ENCODE results near the gene CCDC170. TPM values are rescaled to one million over a fixed set of nuclear protein-coding genes. Genes with fewer than 3 reads are reported as not detected.

CCDC170 gene
- total and polyA plus RNA-seq, 4 donors, result 0.37 to 0.59 (median 0.45) TPM

DNA sequence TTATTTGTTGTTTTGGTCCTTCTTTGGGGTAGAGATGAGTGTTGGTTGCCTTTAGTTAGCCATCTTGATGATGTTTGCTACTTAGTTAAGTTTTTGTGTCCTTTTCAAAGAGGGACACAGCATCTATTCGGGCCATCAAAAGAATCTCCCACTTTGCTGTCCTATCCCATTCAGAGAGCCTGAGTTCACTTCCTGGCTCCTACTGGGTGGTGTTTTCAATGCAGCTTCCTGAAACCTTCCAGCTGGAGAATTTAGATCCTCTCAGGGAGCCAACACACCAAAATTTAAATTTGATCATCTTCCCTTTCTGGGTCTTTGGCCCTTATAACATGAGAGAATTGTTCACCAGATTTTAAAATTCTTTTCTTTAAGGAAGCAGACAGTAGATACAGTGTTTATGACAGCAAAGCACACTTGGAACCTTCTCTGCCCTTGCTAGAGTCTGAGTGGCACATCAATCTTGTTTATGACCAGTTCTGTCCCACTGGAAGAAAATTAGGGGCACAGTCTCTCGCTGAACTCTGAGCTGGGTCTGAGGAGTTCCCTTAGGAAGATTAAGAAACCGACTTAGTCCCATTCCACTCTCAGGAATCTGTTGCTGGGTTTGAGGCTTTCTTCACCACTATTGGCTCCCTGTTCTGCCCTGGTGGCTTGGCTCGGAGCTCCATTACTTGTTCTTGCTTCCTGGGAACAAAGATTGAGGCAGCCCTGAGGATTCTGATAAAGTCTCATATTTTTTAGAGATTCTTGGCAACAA lies 115.5 kb downstream of the CCDC170 start:
- Histone ChIP-seq H3K9ac (ENCODE audit: low read depth in 1 of 2, low read length in 2 of 2) (no peak overlapping the region), H3K4me1 (ENCODE audit: control insufficient read depth in 4 of 4, insufficient read depth in 4 of 4, low read length in 3 of 4) (no peaks in the 10 kb centered on the region), H3K4me3 (ENCODE audit: low read depth in 1 of 3, low read length in 3 of 3) (no peak overlapping the region), H3K36me3 (ENCODE audit: control insufficient read depth in 4 of 4, insufficient read depth in 3 of 4, low read depth in 1 of 4, low read length in 3 of 4) (peaks cover 0 to 3% (median 0%) of the 10 kb centered on the region in 4 donors), H3K27ac (ENCODE audit: low read depth in 1 of 2, low read length in 2 of 2) (no peak overlapping the region), H3K9me3 (ENCODE audit: control insufficient read depth in 4 of 4, low read length in 3 of 4) (peaks cover 0 to 2% (median under 1%) of the 10 kb centered on the region in 4 donors), H3K27me3 (ENCODE audit: control insufficient read depth in 4 of 4, insufficient read depth in 4 of 4, low read length in 3 of 4) (no peaks in the 10 kb centered on the region)
- 80% methylated on average over 4 of the region's 4 CpGs for WGBS
- TF ChIP-seq EGR1 (IDR thresholded peaks at IDR 0.05; ENCODE audit: low read depth in 2 of 2) (no peak), JUND (IDR thresholded peaks at IDR 0.05) (no peak), FOXA1 (IDR thresholded peaks at IDR 0.05) (no peak)
- DNase-seq (ENCODE audit: low spot score), result no peak

DNA sequence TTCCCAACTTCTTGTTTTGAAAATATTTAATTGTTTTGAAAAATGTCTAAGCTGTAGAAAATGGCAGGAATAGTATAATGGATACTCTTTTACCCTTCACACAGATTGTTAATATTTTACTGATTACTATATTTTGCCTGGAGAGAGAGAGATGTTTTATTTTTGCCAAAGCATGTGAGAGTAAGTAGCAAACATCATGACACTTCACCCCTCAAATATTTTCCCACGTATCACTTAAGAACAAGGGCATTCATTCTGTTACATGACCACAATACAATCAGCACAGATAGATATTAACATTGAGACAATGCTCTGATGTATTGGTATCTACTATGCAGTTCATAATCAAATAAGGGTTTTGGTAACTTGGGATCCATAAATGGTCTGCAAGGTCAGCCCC lies 116.5 kb downstream of the CCDC170 start:
- Histone ChIP-seq H3K4me1 (ENCODE audit: control insufficient read depth in 4 of 4, insufficient read depth in 4 of 4, low read length in 3 of 4) (peaks cover 0 to 5% (median 0%) of the 10 kb centered on the region in 4 donors), H3K4me3 (ENCODE audit: low read depth in 1 of 3, low read length in 3 of 3) (no peak overlapping the region), H3K27me3 (ENCODE audit: control insufficient read depth in 4 of 4, insufficient read depth in 4 of 4, low read length in 3 of 4) (no peaks in the 10 kb centered on the region), H3K9me3 (ENCODE audit: control insufficient read depth in 4 of 4, low read length in 3 of 4) (peaks cover 0 to 2% (median under 1%) of the 10 kb centered on the region in 4 donors), H3K27ac (ENCODE audit: low read depth in 1 of 2, low read length in 2 of 2) (no peak overlapping the region), H3K9ac (ENCODE audit: low read depth in 1 of 2, low read length in 2 of 2) (no peak overlapping the region), H3K36me3 (ENCODE audit: control insufficient read depth in 4 of 4, insufficient read depth in 3 of 4, low read depth in 1 of 4, low read length in 3 of 4) (peaks cover 0 to 3% (median 0%) of the 10 kb centered on the region in 4 donors)
- TF ChIP-seq YY1 (IDR thresholded peaks at IDR 0.05) (no peak), FOXA1 (IDR thresholded peaks at IDR 0.05) (no peak), SP1 (IDR thresholded peaks at IDR 0.05) (no peak), FOXA2 (IDR thresholded peaks at IDR 0.05) (no peak), RAD21 (IDR thresholded peaks at IDR 0.05) (no peak), JUND (IDR thresholded peaks at IDR 0.05) (no peak), EGR1 (IDR thresholded peaks at IDR 0.05; ENCODE audit: low read depth in 2 of 2) (no peak), GABPA (IDR thresholded peaks at IDR 0.05 in 1 of 2, conservative IDR thresholded peaks at IDR 0.05 in 1 of 2) (no peak), HNF4G (IDR thresholded peaks at IDR 0.05) (no peak), HNF4A (conservative IDR thresholded peaks at IDR 0.05) (no peak), TAF1 (conservative IDR thresholded peaks at IDR 0.05) (no peak), RXRA (IDR thresholded peaks at IDR 0.05) (no peak), NR2F2 (IDR thresholded peaks at IDR 0.05) (no peak)
- TF ChIP-seq, protein P1, sequence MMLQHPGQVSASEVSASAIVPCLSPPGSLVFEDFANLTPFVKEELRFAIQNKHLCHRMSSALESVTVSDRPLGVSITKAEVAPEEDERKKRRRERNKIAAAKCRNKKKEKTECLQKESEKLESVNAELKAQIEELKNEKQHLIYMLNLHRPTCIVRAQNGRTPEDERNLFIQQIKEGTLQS (IDR thresholded peaks at IDR 0.05), result no peak
- TF ChIP-seq, protein P2, sequence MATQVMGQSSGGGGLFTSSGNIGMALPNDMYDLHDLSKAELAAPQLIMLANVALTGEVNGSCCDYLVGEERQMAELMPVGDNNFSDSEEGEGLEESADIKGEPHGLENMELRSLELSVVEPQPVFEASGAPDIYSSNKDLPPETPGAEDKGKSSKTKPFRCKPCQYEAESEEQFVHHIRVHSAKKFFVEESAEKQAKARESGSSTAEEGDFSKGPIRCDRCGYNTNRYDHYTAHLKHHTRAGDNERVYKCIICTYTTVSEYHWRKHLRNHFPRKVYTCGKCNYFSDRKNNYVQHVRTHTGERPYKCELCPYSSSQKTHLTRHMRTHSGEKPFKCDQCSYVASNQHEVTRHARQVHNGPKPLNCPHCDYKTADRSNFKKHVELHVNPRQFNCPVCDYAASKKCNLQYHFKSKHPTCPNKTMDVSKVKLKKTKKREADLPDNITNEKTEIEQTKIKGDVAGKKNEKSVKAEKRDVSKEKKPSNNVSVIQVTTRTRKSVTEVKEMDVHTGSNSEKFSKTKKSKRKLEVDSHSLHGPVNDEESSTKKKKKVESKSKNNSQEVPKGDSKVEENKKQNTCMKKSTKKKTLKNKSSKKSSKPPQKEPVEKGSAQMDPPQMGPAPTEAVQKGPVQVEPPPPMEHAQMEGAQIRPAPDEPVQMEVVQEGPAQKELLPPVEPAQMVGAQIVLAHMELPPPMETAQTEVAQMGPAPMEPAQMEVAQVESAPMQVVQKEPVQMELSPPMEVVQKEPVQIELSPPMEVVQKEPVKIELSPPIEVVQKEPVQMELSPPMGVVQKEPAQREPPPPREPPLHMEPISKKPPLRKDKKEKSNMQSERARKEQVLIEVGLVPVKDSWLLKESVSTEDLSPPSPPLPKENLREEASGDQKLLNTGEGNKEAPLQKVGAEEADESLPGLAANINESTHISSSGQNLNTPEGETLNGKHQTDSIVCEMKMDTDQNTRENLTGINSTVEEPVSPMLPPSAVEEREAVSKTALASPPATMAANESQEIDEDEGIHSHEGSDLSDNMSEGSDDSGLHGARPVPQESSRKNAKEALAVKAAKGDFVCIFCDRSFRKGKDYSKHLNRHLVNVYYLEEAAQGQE (IDR thresholded peaks at IDR 0.05), result no peak
- TF ChIP-seq, protein P3, sequence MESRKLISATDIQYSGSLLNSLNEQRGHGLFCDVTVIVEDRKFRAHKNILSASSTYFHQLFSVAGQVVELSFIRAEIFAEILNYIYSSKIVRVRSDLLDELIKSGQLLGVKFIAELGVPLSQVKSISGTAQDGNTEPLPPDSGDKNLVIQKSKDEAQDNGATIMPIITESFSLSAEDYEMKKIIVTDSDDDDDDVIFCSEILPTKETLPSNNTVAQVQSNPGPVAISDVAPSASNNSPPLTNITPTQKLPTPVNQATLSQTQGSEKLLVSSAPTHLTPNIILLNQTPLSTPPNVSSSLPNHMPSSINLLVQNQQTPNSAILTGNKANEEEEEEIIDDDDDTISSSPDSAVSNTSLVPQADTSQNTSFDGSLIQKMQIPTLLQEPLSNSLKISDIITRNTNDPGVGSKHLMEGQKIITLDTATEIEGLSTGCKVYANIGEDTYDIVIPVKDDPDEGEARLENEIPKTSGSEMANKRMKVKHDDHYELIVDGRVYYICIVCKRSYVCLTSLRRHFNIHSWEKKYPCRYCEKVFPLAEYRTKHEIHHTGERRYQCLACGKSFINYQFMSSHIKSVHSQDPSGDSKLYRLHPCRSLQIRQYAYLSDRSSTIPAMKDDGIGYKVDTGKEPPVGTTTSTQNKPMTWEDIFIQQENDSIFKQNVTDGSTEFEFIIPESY (IDR thresholded peaks at IDR 0.05), result no peak
- TF ChIP-seq, protein P4, sequence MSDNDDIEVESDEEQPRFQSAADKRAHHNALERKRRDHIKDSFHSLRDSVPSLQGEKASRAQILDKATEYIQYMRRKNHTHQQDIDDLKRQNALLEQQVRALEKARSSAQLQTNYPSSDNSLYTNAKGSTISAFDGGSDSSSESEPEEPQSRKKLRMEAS (IDR thresholded peaks at IDR 0.05), result no peak
- TF ChIP-seq, protein P5, sequence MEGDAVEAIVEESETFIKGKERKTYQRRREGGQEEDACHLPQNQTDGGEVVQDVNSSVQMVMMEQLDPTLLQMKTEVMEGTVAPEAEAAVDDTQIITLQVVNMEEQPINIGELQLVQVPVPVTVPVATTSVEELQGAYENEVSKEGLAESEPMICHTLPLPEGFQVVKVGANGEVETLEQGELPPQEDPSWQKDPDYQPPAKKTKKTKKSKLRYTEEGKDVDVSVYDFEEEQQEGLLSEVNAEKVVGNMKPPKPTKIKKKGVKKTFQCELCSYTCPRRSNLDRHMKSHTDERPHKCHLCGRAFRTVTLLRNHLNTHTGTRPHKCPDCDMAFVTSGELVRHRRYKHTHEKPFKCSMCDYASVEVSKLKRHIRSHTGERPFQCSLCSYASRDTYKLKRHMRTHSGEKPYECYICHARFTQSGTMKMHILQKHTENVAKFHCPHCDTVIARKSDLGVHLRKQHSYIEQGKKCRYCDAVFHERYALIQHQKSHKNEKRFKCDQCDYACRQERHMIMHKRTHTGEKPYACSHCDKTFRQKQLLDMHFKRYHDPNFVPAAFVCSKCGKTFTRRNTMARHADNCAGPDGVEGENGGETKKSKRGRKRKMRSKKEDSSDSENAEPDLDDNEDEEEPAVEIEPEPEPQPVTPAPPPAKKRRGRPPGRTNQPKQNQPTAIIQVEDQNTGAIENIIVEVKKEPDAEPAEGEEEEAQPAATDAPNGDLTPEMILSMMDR (IDR thresholded peaks at IDR 0.05; ENCODE audit: low read depth, low read length, missing input control), result no peak
- DNase-seq (ENCODE audit: low spot score), result no peak
- WGBS, result 79% methylated on average over 1 of the region's 1 CpG
